A673 (cell line): ENCODE results near the gene NMT1. TPM values are rescaled to one million over a fixed set of nuclear protein-coding genes. Genes with fewer than 3 reads are reported as not detected.

Experiments
- BruUV-seq: library from RNA; stranded (reverse); fragments of 400-500 nt; replicated peaks from 2 replicates; lab custom pipeline; 2021; lab: Mats Ljungman, UMichigan
- CTCF ChIA-PET: fragments of 300-600 bp; sonication (Branson Sonifier 250); formaldehyde crosslinking; loops from one replicate; lab custom pipeline; 2022; ENCODE audit warnings: antibody characterized with exemption; lab: Charles Lee
- POLR2A ChIA-PET: fragments of 300-600 bp; sonication (Branson Sonifier 250); formaldehyde crosslinking; loops from one replicate; lab custom pipeline; 2022; ENCODE audit warnings: antibody characterized with exemption; ENCODE audit not compliant: low non-redundant PET; lab: Charles Lee
- DNase-seq: peaks from one replicate; pipeline ENCODE4 v3.0.0-alpha.2; 2015; ENCODE audit warnings: low spot score
- H3K27ac ChIP-seq: fragments of 200-600 bp; sonication (generic); 2 replicates; pipeline ENCODE4 v1.5.1; 2016; ENCODE audit warnings: mixed run types, low read depth, mild to moderate bottlenecking, mixed read lengths, antibody characterized with exemption, low read length; ENCODE audit not compliant: poor library complexity, severe bottlenecking
- H3K27me3 ChIP-seq: fragments of 200-600 bp; sonication (generic); replicated peaks from 2 replicates; pipeline ENCODE4 v1.6.1; 2017; ENCODE audit warnings: mixed run types, low read depth, mild to moderate bottlenecking, mixed read lengths, antibody characterized with exemption, low read length; ENCODE audit not compliant: insufficient read depth, poor library complexity
- H3K36me3 ChIP-seq: fragments of 200-600 bp; sonication (generic); 2 replicates; pipeline ENCODE4 v1.6.1; 2016; ENCODE audit warnings: mixed run types, mild to moderate bottlenecking, mixed read lengths, antibody characterized with exemption, low read length; ENCODE audit not compliant: insufficient read depth, poor library complexity, severe bottlenecking
- H3K4me1 ChIP-seq: fragments of 200-600 bp; sonication (generic); 2 replicates; pipeline ENCODE4 v1.6.1; 2017; ENCODE audit warnings: mixed run types, mild to moderate bottlenecking, mixed read lengths, antibody characterized with exemption, low read length; ENCODE audit not compliant: insufficient read depth, poor library complexity, severe bottlenecking
- H3K4me3 ChIP-seq: fragments of 200-600 bp; sonication (generic); 2 replicates; pipeline ENCODE4 v1.5.1; 2016; ENCODE audit warnings: low read depth, mixed run types, mild to moderate bottlenecking, mixed read lengths, low read length; ENCODE audit not compliant: poor library complexity, severe bottlenecking
- H3K9me3 ChIP-seq: fragments of 200-600 bp; sonication (generic); 2 replicates; pipeline ENCODE4 v1.6.1; 2016; ENCODE audit warnings: mixed run types, low read depth, mild to moderate bottlenecking, mixed read lengths, antibody characterized with exemption, low read length; ENCODE audit not compliant: poor library complexity, severe bottlenecking
- EZH2 ChIP-seq: fragments of 200-600 bp; sonication (generic); IDR thresholded peaks from 2 replicates; pipeline ENCODE4 v1.6.1; 2017; ENCODE audit warnings: borderline replicate concordance, low read depth, mild to moderate bottlenecking, mixed read lengths, antibody characterized with exemption, low read length; ENCODE audit not compliant: poor library complexity, severe bottlenecking
- intact Hi-C: fragments of 100-400 bp; cut with micrococcal nuclease; formaldehyde crosslinking; loops from one replicate; pipeline ENCODE4 v1.10.0; 2022; ENCODE audit not compliant: unreplicated experiment
- total RNA-seq: library from RNA; stranded (reverse); gene quantifications from 2 replicates; pipeline ENCODE4 v1.2.3, GENCODE V29; 2021
- TF ChIP-seq, protein P1 (sequence below): fragments of 300-800, 200-600 bp; sonication (generic); conservative IDR thresholded peaks from 2 replicates; pipeline ENCODE4 v1.5.1; 2017; ENCODE audit warnings: low read depth, mild to moderate bottlenecking, antibody characterized with exemption, low read length, moderate library complexity, mixed read lengths

Gene NMT1
- total RNA-seq, 1 experiment from 2014 or later: 108 TPM

DNA sequence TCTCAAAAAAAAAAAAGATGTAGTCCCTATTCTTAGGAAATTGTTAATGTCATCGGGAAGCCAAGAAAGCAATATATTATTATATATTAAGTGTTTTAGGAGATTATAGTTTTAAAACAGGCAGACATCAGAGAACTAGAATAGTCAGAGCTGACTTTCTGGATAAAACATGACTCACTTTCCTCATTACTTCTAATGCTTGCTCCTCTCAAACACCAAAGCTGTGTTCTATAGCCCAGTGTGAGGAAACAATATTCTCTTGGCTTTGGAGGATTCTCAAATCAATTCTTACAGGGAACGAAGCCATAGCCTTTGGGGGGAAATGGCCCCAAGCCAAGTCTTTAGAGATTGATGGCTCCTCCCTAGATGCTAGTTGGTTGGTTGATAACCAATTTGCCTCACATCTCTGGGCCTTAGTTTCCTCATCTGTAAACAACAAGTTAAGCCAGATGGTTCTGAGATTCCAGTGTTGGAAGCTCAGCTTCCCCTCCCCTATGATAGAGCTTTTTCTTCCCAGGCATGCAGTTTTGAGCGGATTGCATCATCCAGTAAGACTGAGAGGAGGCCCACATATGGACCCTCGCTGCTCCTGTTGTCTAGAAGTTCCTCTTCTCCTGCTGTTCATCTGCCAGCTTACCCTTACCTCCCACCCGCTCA, 12.4 kb downstream of the NMT1 start:
- H3K9me3 ChIP-seq: no peaks in the 10 kb centered on the region
- no peaks in the 10 kb centered on the region for H3K27me3 ChIP-seq
- TF ChIP-seq, protein P1, sequence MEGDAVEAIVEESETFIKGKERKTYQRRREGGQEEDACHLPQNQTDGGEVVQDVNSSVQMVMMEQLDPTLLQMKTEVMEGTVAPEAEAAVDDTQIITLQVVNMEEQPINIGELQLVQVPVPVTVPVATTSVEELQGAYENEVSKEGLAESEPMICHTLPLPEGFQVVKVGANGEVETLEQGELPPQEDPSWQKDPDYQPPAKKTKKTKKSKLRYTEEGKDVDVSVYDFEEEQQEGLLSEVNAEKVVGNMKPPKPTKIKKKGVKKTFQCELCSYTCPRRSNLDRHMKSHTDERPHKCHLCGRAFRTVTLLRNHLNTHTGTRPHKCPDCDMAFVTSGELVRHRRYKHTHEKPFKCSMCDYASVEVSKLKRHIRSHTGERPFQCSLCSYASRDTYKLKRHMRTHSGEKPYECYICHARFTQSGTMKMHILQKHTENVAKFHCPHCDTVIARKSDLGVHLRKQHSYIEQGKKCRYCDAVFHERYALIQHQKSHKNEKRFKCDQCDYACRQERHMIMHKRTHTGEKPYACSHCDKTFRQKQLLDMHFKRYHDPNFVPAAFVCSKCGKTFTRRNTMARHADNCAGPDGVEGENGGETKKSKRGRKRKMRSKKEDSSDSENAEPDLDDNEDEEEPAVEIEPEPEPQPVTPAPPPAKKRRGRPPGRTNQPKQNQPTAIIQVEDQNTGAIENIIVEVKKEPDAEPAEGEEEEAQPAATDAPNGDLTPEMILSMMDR: no peak
- no peak for TF ChIP-seq EZH2
- peak; percentile 40 for DNase-seq
- H3K27ac ChIP-seq: peak overlapping the region; percentile 80
- no peak overlapping the region for H3K4me3 ChIP-seq
- intact Hi-C loops: no loop called here
- POLR2A ChIA-PET: interaction anchor here (1.1 kb wide), 1 partner anchor 75 kb away, joined by 3 read pairs; the partner anchor contains the start of gene HEXIM1
- peaks cover 9% of the 10 kb centered on the region for H3K4me1 ChIP-seq
- BruUV-seq: no TSS peak
- CTCF ChIA-PET: no interaction called here
- H3K36me3 ChIP-seq: peaks cover 7% of the 10 kb centered on the region

GRCh38 chr17:45077643-45078042, 16.5 kb downstream of the NMT1 start:
- TF ChIP-seq EZH2: no peak
- TF ChIP-seq, protein P1: no peak
- Histone ChIP-seq H3K36me3 (peaks cover 10% of the 10 kb centered on the region), H3K27ac (no peak overlapping the region), H3K4me3 (no peak overlapping the region), H3K9me3 (no peaks in the 10 kb centered on the region), H3K27me3 (no peaks in the 10 kb centered on the region), H3K4me1 (peaks cover 9% of the 10 kb centered on the region)
- DNase-seq: no peak
- CTCF ChIA-PET: no interaction called here
- BruUV-seq: no TSS peak
- POLR2A ChIA-PET: no interaction called here
- intact Hi-C loops: no loop called here

- ChIA-PET POLR2A (no interaction called here), CTCF (no interaction called here)
- BruUV-seq: no TSS peak
- no peaks in the 10 kb centered on the region for H3K9me3 ChIP-seq
- intact Hi-C loops: no loop called here
- TF ChIP-seq, protein P1: no peak
- TF ChIP-seq EZH2: no peak
- no peaks in the 10 kb centered on the region for H3K4me1 ChIP-seq
- H3K27ac ChIP-seq: no peak overlapping the region
- no peak for DNase-seq
- H3K27me3 ChIP-seq: no peaks in the 10 kb centered on the region
- H3K4me3 ChIP-seq: no peak overlapping the region
- peaks cover 25% of the 10 kb centered on the region for H3K36me3 ChIP-seq
These were observed 20.1 kb downstream of the NMT1 start for GRCh38 chr17:45081047-45081703.
